Right renal pelvis (tissue), 4 donors: ENCODE measurements around the gene ZBED5. TPM values are rescaled to one million over a fixed set of nuclear protein-coding genes. Genes with fewer than 3 reads are reported as not detected.

Experiments
- DNase-seq, 4 donors: peaks; one replicate each; pipeline ENCODE4 v3.0.0-alpha.2; 2013; ENCODE audit warnings: low read depth in 4 of 4, low spot score in 3 of 4, missing footprints in 1 of 4
- polyA plus RNA-seq, 4 donors: library from polyadenylated mRNA; unstranded; fragments of 120-200 nt; gene quantifications; one replicate each; pipeline ENCODE4 v1.2.1, GENCODE V29; 2013; ENCODE audit not compliant: insufficient read length in 4 of 4

Gene ZBED5
- polyA plus RNA-seq, 4 donors = 99.6 to 122 (median 119) TPM

- DNase-seq = no peak
Observed at GRCh38 chr11:10881892-10882291, 24.0 kb upstream of the ZBED5 start.

- DNase-seq = peak in 2 of 4 donors; percentile 20 to 23
Observed at GRCh38 chr11:10878408-10879214, 20.8 kb upstream of the ZBED5 start.

- DNase-seq = no peak
Observed at GRCh38 chr11:10876158-10876557, 18.3 kb upstream of the ZBED5 start.

GRCh38 chr11:10875430-10876021, 17.7 kb upstream of the ZBED5 start:
- DNase-seq = no peak

GRCh38 chr11:10872097-10872496, 14.2 kb upstream of the ZBED5 start:
- no peak for DNase-seq

- no peak for DNase-seq
Observed at GRCh38 chr11:10868352-10868751, 10.5 kb upstream of the ZBED5 start.

- DNase-seq = no peak
Observed at GRCh38 chr11:10866893-10867331, 9.1 kb upstream of the ZBED5 start.

- no peak for DNase-seq
Observed at GRCh38 chr11:10865837-10866270, 8.0 kb upstream of the ZBED5 start.

GRCh38 chr11:10864688-10865087, 6.8 kb upstream of the ZBED5 start:
- no peak for DNase-seq

- no peak for DNase-seq
Observed at GRCh38 chr11:10862446-10862845, 4.6 kb upstream of the ZBED5 start.

GRCh38 chr11:10861799-10862198, 3.9 kb upstream of the ZBED5 start:
- no peak for DNase-seq

- no peak for DNase-seq
Observed at GRCh38 chr11:10861047-10861446, 3.2 kb upstream of the ZBED5 start.

- DNase-seq = peak in 2 of 4 donors; percentile 39 to 46
Observed at GRCh38 chr11:10858439-10859325, 829 bp upstream of the ZBED5 start.

GRCh38 chr11:10857459-10857708, 469 bp downstream of the ZBED5 start:
- DNase-seq = peak in 2 of 4 donors; percentile 22 to 30

GRCh38 chr11:10856689-10857458, 979 bp downstream of the ZBED5 start:
- peak in 2 of 4 donors; percentile 38 to 39 for DNase-seq

- no peak for DNase-seq
Observed at GRCh38 chr11:10855295-10855694, 2.6 kb downstream of the ZBED5 start.

GRCh38 chr11:10847960-10848860, 9.6 kb downstream of the ZBED5 start:
- no peak for DNase-seq

GRCh38 chr11:10846660-10847059, 11.2 kb downstream of the ZBED5 start:
- DNase-seq = no peak

GRCh38 chr11:10845589-10845988, 12.3 kb downstream of the ZBED5 start:
- DNase-seq = no peak

- DNase-seq = no peak
Observed at GRCh38 chr11:10844796-10845195, 13.1 kb downstream of the ZBED5 start.
